HG03520 (cell line): Measurements from ENCODE around the gene CNKSR3.

Source experiments
- ATAC-seq: cut with Tn5 transposase; IDR thresholded peaks from one replicate; pipeline ENCODE4 v1.9.1; 2021; ENCODE audit warnings: mild to moderate bottlenecking, moderate library complexity; ENCODE audit not compliant: unreplicated experiment

CNKSR3 gene

GRCh38 chr6:154503658-154504057, 6.8 kb downstream of the CNKSR3 start:
- ATAC-seq = no peak

- no peak for ATAC-seq
These were observed 7.9 kb downstream of the CNKSR3 start for GRCh38 chr6:154502553-154502952.

GRCh38 chr6:154501578-154501868, 9.0 kb downstream of the CNKSR3 start:
- ATAC-seq = no peak

- ATAC-seq = no peak
These were observed 9.5 kb downstream of the CNKSR3 start for GRCh38 chr6:154500769-154501577.

GRCh38 chr6:154499855-154500589, 10.5 kb downstream of the CNKSR3 start:
- ATAC-seq = no peak

GRCh38 chr6:154498340-154498934, 12.0 kb downstream of the CNKSR3 start:
- ATAC-seq = no peak

- ATAC-seq = no peak
These were observed 13.5 kb downstream of the CNKSR3 start for GRCh38 chr6:154496793-154497517.

- ATAC-seq = no peak
These were observed 14.3 kb downstream of the CNKSR3 start for GRCh38 chr6:154496186-154496585.

GRCh38 chr6:154494592-154495311, 15.7 kb downstream of the CNKSR3 start:
- no peak for ATAC-seq

GRCh38 chr6:154491567-154492470, 18.7 kb downstream of the CNKSR3 start:
- no peak for ATAC-seq

GRCh38 chr6:154489822-154490221, 20.7 kb downstream of the CNKSR3 start:
- no peak for ATAC-seq

GRCh38 chr6:154488802-154489437, 21.6 kb downstream of the CNKSR3 start:
- no peak for ATAC-seq

- ATAC-seq = no peak
These were observed 22.3 kb downstream of the CNKSR3 start for GRCh38 chr6:154488248-154488593.

GRCh38 chr6:154487367-154488247, 22.9 kb downstream of the CNKSR3 start:
- no peak for ATAC-seq

- no peak for ATAC-seq
These were observed 24.7 kb downstream of the CNKSR3 start for GRCh38 chr6:154485815-154486214.

- ATAC-seq = no peak
These were observed 25.5 kb downstream of the CNKSR3 start for GRCh38 chr6:154484942-154485341.

- no peak for ATAC-seq
These were observed 27.6 kb downstream of the CNKSR3 start for GRCh38 chr6:154482858-154483257.

GRCh38 chr6:154481521-154482013, 28.9 kb downstream of the CNKSR3 start:
- no peak for ATAC-seq
